WERI-Rb-1 (cell line): ENCODE results near the gene ADARB2.

ENCODE experiments used
- DNase-seq: peaks from one replicate; pipeline ENCODE4 v3.0.0-alpha.2; 2020
- H3K27ac ChIP-seq: fragments of 250-450 bp; sonication (Bioruptor Pico); 2 replicates; pipeline ENCODE4 v1.5.1; 2020; ENCODE audit warnings: mild to moderate bottlenecking, moderate library complexity
- H3K27me3 ChIP-seq: fragments of 250-450 bp; sonication (Bioruptor Pico); 2 replicates; pipeline ENCODE4 v1.5.1; 2021; ENCODE audit warnings: mild to moderate bottlenecking, low read depth, moderate library complexity; ENCODE audit not compliant: insufficient read depth, severe bottlenecking
- H3K36me3 ChIP-seq: fragments of 250-450 bp; sonication (Bioruptor Pico); 2 replicates; pipeline ENCODE4 v1.5.1; 2020; ENCODE audit warnings: mild to moderate bottlenecking, moderate library complexity
- H3K4me3 ChIP-seq: 2 replicates; pipeline ENCODE4 v1.5.1; 2011; ENCODE audit warnings: low read depth, mild to moderate bottlenecking, control low read depth, low read length
- H3K9me3 ChIP-seq: fragments of 250-450 bp; sonication (Bioruptor Pico); 2 replicates; pipeline ENCODE4 v1.5.1; 2021; ENCODE audit warnings: mild to moderate bottlenecking, moderate library complexity; ENCODE audit not compliant: severe bottlenecking
- CTCF ChIP-seq: IDR thresholded peaks from 2 replicates; pipeline ENCODE4 v1.5.1; 2011; ENCODE audit warnings: low read depth, mild to moderate bottlenecking, control low read depth, inconsistent platforms, low read length

The ADARB2 gene

GRCh38 chr10:1376384-1376945 is 360.9 kb downstream of the ADARB2 start:
- DNase-seq, result no peak
- no peak for TF ChIP-seq CTCF
- no peak overlapping the region for H3K27ac ChIP-seq
- H3K27me3 ChIP-seq, result peaks cover 2% of the 10 kb centered on the region
- no peaks in the 10 kb centered on the region for H3K9me3 ChIP-seq
- H3K4me3 ChIP-seq, result no peak overlapping the region
- H3K36me3 ChIP-seq, result no peaks in the 10 kb centered on the region

- Histone ChIP-seq H3K36me3 (no peaks in the 10 kb centered on the region), H3K27me3 (peaks cover 2% of the 10 kb centered on the region), H3K4me3 (no peak overlapping the region), H3K27ac (no peak overlapping the region), H3K9me3 (no peaks in the 10 kb centered on the region)
- no peak for TF ChIP-seq CTCF
- DNase-seq, result no peak
These were observed 361.8 kb downstream of the ADARB2 start for GRCh38 chr10:1375346-1376170.

DNA sequence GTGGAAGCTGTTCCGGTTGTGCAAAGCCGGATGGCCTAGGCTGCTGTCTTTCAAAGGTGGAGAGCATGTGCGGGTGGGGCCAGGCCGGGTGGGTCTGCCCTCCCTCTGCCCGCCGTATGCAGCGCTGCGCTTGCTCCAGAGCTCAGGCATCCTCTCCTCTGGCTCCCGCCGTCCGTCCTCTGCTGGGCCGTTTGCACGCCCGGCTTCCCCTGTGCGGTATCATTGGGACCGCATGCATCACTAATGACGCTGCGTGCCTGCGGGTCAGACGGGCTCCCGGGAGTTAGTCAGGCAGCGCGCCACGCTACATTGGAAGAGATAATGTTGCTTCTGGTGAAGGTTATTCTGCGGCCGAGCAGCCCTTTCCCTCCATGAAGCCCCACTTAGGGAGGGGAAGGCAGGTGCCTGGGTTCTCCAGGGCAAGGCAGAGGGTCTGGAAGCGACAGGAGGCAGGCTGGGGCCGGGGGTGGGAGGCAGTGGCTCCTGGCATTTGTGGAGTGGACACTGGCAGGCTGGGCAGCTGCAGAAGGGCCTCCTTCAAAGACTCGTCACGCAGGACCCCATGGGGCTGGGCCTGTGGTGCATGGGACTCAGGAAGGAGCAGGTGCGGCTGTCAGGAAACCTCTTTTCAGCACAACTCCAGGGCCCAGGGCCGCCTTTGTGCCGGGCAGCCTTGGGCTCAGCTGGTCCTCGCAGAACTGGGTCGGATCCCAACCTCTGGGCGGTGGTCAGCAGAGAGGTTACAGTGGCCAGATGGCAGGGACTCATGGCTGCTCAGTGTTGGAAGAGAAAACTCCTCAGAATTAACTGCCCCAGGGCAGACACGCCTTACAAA is 362.6 kb downstream of the ADARB2 start:
- Histone ChIP-seq H3K4me3 (no peak overlapping the region), H3K36me3 (no peaks in the 10 kb centered on the region), H3K27ac (no peak overlapping the region), H3K27me3 (peaks cover 2% of the 10 kb centered on the region), H3K9me3 (no peaks in the 10 kb centered on the region)
- no peak for DNase-seq
- TF ChIP-seq CTCF, result no peak

- peaks cover 2% of the 10 kb centered on the region for H3K27me3 ChIP-seq
- no peak overlapping the region for H3K27ac ChIP-seq
- H3K36me3 ChIP-seq, result no peaks in the 10 kb centered on the region
- no peak for DNase-seq
- TF ChIP-seq CTCF, result no peak
- no peaks in the 10 kb centered on the region for H3K9me3 ChIP-seq
- no peak overlapping the region for H3K4me3 ChIP-seq
These were observed 364.0 kb downstream of the ADARB2 start for GRCh38 chr10:1373287-1373686.

- H3K36me3 ChIP-seq, result no peaks in the 10 kb centered on the region
- peaks cover 2% of the 10 kb centered on the region for H3K27me3 ChIP-seq
- DNase-seq, result no peak
- no peak for TF ChIP-seq CTCF
- H3K9me3 ChIP-seq, result no peaks in the 10 kb centered on the region
- no peak overlapping the region for H3K27ac ChIP-seq
- no peak overlapping the region for H3K4me3 ChIP-seq
These were observed 365.1 kb downstream of the ADARB2 start for GRCh38 chr10:1372212-1372611.
